H4 (cell line): ENCODE data around the gene C11orf54. TPM values are rescaled to one million over a fixed set of nuclear protein-coding genes. Genes with fewer than 3 reads are reported as not detected.
"Not testable (repeated sequence)": the region's sequence is repeated elsewhere in the genome, so short reads cannot be mapped to it uniquely, and the experiment has no call there.

Experiments
- DNase-seq: peaks from one replicate; pipeline ENCODE4 v3.0.0-alpha.2; 2015; ENCODE audit warnings: low spot score
- total RNA-seq: library from RNA; depleted of rRNA; stranded (reverse); fragments of >200 nt; shearing (Covaris generic); gene quantifications from 2 replicates; pipeline ENCODE4 v1.2.3, GENCODE V29; 2014

The C11orf54 gene
- total RNA-seq, 1 experiment from 2014 or later: 14.3 TPM

- DNase-seq: no peak
Measured at GRCh38 chr11:93734427-93735222, 6.8 kb upstream of the C11orf54 start.

- no peak for DNase-seq
Measured at GRCh38 chr11:93735627-93736026, 5.8 kb upstream of the C11orf54 start.

DNA sequence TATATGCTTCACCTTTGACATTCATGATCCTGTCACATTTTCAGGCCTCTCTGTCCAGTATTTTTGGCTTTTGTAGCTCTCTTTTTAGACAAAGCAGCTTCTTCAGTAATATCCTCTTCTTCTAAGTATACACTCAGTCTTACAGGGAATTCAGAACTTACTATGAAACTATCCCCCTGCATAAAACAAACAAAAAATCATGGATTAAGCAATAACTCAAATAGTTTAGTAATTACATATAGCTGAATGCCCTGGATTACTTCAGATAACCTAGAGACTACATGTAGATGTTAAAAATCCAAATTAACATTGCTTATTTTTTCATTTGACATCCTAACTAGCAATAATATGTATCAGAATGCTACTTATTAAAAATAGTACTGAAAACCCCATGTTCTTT is 5.3 kb upstream of the C11orf54 start:
- no peak for DNase-seq

GRCh38 chr11:93737904-93738612 is 3.4 kb upstream of the C11orf54 start:
- DNase-seq: no peak

DNA sequence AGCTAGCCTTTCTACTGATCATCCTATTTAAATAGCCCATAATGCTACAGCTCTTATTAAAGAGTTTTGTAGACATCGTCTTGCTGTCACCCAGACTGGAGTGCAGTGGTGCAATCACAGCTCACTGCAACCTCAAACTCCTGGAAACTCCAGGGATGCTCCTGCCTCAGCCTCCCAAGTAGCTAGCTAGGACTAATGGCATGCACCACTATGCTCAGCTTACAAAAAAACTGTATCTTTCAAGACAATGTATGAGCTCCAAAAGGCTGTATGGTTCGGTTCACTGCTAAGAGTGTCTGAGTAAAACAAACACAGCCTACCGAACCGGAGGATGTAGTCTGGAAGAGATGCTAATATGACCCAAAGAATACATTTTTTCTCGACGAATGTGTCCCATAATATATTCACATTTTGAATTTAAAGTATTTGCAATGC is 2.8 kb upstream of the C11orf54 start:
- no peak for DNase-seq

- DNase-seq: peak; percentile 18
Measured at GRCh38 chr11:93740031-93740729, 1.3 kb upstream of the C11orf54 start.

GRCh38 chr11:93740730-93741093 is 760 bp upstream of the C11orf54 start:
- DNase-seq: peak; percentile 45

- peak; percentile 26 for DNase-seq
Measured at GRCh38 chr11:93741882-93742226, 382 bp downstream of the C11orf54 start.

DNA sequence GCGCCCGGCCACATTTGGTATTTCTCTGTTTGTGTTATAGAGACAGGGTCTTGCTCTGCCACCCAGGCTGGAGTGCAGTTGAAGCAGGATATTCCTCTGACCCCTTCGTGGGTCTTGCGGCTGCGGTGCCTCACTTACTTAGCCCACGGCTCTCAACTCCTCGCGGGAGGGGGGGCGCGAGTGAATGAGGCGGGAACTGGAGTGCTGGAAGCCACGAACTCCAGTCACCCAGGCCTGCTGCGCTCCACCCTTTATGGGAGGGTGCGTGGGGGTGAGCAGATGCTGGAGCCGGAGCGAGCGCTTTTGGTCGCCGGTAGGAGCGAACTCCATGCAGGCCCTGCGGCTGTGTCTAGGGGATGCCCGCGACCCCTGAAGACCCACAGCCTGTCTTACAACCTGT is 1.8 kb downstream of the C11orf54 start:
- DNase-seq: no peak

- no peak for DNase-seq
Measured at GRCh38 chr11:93744669-93745004, 3.2 kb downstream of the C11orf54 start.

DNA sequence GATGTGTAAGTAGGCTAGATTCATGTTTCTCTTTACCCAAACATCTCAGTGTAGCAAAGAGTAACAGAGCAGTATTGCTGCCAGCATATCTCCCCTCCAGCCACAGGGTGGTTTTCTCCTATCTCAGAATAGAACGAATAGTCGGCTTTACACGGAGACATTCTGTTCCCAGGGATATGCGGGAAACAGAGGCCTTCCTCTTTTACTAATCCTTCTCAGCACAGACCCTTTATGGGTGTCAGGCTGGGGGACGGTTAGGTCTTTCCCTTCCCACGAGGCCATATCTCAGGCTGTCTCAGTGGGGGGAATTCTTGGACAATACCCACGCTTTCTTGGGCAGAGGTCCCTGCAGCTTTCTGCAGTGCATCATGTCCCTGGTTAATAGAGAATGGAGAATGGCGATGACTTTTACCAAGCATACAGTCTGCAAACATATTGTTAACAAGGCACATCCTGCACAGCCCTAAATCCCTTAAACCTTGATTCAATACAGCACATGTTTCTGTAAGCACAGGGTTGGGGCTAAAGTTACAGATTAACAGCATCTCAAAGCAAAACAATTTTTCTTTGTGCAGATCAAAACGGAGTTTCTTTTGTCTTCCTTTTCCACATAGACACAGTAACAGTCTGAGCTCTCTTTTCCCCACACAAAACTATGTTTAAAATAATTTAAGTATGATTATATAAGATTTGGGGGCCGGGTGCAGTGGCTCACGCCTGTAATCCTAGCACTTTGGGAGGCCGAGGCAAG is 3.7 kb downstream of the C11orf54 start:
- DNase-seq: not testable (repeated sequence)

- DNase-seq: no peak
Measured at GRCh38 chr11:93746101-93746500, 4.6 kb downstream of the C11orf54 start.

DNA sequence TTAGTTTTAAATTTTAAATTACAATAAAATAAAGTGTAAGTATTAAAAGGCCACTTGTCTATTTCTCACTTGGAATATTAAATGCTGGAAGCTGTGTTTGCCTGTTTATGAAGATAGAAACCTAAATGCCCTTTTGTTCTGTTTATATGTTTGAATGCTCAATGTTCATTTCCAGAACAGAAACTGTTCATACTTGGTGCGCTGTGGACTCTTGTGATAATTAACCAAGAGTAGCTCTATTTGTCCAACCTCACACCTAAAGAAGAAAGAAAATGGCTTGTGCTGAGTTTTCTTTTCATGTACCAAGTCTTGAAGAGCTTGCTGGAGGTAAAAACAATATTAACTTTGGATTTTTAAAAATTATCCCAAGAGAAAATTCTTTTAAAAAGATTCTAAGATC is 5.7 kb downstream of the C11orf54 start:
- no peak for DNase-seq

DNA sequence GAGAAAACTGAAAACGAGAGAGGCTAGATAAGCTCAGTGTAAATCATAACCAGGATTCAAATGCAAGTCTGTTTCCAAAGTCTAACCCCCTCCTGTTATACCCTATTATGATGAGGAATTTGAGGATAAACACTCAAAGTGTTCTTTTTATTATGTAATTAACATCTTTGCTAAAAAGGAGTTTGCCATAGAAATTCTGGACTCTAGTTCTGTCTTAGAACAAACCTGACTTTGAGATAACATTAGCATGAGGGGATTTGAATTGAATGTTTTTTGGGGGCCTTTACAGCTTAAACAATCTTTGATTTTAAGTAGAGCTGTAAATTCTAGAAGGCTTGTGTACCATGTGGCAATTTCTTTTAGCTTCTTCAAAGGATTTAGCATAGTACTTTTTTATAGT is 9.5 kb downstream of the C11orf54 start:
- no peak for DNase-seq

DNA sequence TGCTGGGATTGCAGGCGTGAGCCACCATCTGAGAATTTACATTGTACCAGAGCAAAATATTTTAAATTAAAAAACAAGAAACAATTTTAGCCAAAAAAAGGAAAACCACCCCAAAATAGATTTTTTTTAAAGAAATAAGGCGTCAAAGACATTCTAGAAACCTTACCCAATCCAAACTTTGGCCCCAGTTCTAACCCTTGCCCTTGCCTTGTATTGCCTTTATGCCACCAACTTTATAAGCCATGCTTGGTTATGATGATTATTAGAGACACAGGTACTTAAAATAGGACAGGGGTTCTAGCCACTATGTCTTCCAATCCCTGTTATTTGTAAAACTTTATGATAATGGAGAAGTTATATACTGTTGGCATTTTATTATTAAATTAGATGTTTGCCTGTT is 11.8 kb downstream of the C11orf54 start:
- no peak for DNase-seq

GRCh38 chr11:93756748-93757147 is 15.3 kb downstream of the C11orf54 start:
- no peak for DNase-seq

- no peak for DNase-seq
Measured at GRCh38 chr11:93757301-93757700, 15.8 kb downstream of the C11orf54 start.

DNA sequence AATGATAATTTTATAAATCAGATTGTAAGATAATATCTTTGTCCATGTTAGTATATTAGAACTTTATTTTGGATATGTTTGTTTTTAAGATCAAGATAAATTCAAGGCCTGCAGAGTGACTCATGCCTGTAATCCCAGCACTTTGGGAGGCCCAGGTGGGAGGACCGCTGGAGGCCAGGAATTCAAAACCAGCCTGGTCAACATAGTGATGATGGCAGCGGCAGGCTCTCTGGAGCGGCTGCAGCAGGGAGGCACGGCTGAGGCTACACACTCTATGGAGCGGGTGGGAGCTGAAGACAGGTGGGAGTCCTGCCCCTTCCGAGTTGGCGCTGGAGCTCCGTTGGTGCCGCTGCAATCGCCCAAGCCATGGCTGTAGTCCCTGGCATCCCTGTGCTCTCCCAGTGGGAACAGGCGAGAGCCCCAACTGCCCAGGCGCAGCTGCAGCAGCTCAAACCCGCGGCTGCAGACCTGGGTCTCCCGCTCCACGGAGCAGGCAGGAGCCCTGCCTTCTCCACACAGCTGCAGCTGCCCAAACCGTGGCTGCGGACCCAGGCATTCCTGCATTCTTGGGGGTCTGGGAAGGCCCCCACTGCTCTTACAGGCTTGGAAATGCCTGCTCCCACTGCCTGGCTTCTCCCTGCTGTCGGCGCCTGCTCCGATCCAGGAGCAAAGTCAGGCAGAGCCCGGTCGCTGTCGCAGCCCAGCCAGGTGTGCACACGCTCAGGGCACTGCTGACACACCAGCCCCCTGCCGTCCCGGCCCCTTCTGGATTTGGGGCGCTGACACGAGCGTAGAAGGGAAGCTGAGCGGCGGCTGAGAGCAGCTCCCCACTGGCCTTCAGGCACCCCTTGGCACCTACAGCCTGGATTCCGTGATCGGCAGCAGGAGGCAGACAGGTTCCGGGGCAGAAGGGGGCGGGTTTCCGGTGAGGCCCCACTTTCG is 16.7 kb downstream of the C11orf54 start:
- DNase-seq: no peak

GRCh38 chr11:93759123-93759522 is 17.7 kb downstream of the C11orf54 start:
- DNase-seq: not testable (repeated sequence)

DNA sequence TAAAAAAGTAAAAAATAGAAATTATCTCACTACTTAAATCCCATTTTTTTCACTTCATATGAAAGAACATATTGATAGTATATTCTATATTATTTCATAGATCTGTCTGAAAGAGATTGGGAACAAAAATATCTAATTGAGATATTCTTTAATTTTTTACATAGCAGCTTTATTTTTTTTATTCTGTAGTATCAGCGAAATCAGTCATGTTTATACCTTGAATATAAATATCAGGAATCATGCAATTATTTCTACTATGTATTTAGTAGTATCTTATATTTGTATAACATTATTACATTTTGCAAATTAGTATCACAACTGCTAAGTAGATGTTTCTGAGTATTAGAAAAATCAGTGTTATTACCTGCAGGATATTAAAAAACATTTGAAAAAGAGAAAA is 20.4 kb downstream of the C11orf54 start:
- DNase-seq: no peak

GRCh38 chr11:93765551-93765950 is 24.1 kb downstream of the C11orf54 start:
- no peak for DNase-seq
